Smooth muscle cell (in vitro differentiated cells): ENCODE measurements around the gene TMEM91. TPM values are rescaled to one million over a fixed set of nuclear protein-coding genes. Genes with fewer than 3 reads are reported as not detected.
"Not testable (repeated sequence)": the region's sequence is repeated elsewhere in the genome, so short reads cannot be mapped to it uniquely, and the experiment has no call there.

ENCODE experiments used
- DNase-seq: peaks from one replicate; lab custom pipeline; 2025; ENCODE audit not compliant: unreplicated experiment; lab: John Stamatoyannopoulos, UW
- H2AFZ ChIP-seq: fragments of 200-600 bp; sonication (generic); 2 replicates; pipeline ENCODE4 v1.6.0; 2016; ENCODE audit warnings: antibody characterized with exemption, low read depth, mild to moderate bottlenecking
- H3F3A ChIP-seq: fragments of 200-600 bp; sonication (generic); 2 replicates; pipeline ENCODE4 v1.6.0; 2017; ENCODE audit warnings: antibody characterized with exemption, low read depth
- H3K27ac ChIP-seq: fragments of 200-600 bp; sonication (generic); 2 replicates; pipeline ENCODE4 v1.5.1; 2016; ENCODE audit warnings: low read depth, mild to moderate bottlenecking
- H3K27me3 ChIP-seq: fragments of 200-600 bp; sonication (generic); 2 replicates; pipeline ENCODE4 v1.6.1; 2016; ENCODE audit warnings: low read depth, mild to moderate bottlenecking
- H3K36me3 ChIP-seq: fragments of 200-600 bp; sonication (generic); 2 replicates; pipeline ENCODE4 v1.5.1; 2016; ENCODE audit warnings: low read depth
- H3K4me1 ChIP-seq: fragments of 200-600 bp; sonication (generic); 2 replicates; pipeline ENCODE4 v1.5.1; 2016; ENCODE audit warnings: low read depth
- H3K4me2 ChIP-seq: fragments of 200-600 bp; sonication (generic); 2 replicates; pipeline ENCODE4 v1.6.0; 2016; ENCODE audit warnings: mild to moderate bottlenecking
- H3K4me3 ChIP-seq: fragments of 200-600 bp; sonication (generic); 2 replicates; pipeline ENCODE4 v1.5.1; 2016; ENCODE audit warnings: mild to moderate bottlenecking
- H3K79me2 ChIP-seq: fragments of 200-600 bp; sonication (generic); 2 replicates; pipeline ENCODE4 v1.6.0; 2016; ENCODE audit warnings: low read depth, mild to moderate bottlenecking
- H3K9ac ChIP-seq: fragments of 200-600 bp; sonication (generic); 2 replicates; pipeline ENCODE4 v1.6.0; 2016; ENCODE audit warnings: low read depth
- H3K9me3 ChIP-seq: fragments of 200-600 bp; sonication (generic); replicated peaks from 2 replicates; pipeline ENCODE4 v1.5.1; 2016; ENCODE audit warnings: low read depth
- H4K20me1 ChIP-seq: fragments of 200-600 bp; sonication (generic); 2 replicates; pipeline ENCODE4 v1.6.0; 2016; ENCODE audit warnings: low read depth
- CTCF ChIP-seq: fragments of 200-600 bp; sonication (generic); IDR thresholded peaks from 2 replicates; pipeline ENCODE4 v1.5.1; 2017; ENCODE audit warnings: borderline replicate concordance, mild to moderate bottlenecking, antibody characterized with exemption; ENCODE audit not compliant: insufficient read depth, poor library complexity, severe bottlenecking
- WGBS: methylation state at CpG from one replicate; pipeline ENCODE4 v1.1.7; 2016; ENCODE audit warnings: low lambda C conversion rate; 5-methylcytosine and 5-hydroxymethylcytosine counted together
- polyA plus RNA-seq: library from polyadenylated mRNA; unstranded; fragments of >200 nt; fragmentation: Nextera tagmentation; extraction: Ambion mirVana; gene quantifications from 2 replicates; pipeline ENCODE4 v1.2.1, GENCODE V29; 2016
- total RNA-seq: library from RNA; depleted of rRNA; stranded (reverse); fragments of >200 nt; gene quantifications from 2 replicates; pipeline ENCODE4 v1.2.3, GENCODE V29; 2014

TMEM91 gene
- total and polyA plus RNA-seq, 2 experiments from 2014 or later = 11.0 to 24.3 TPM

- Histone ChIP-seq H3K4me1 (no peaks in the 10 kb centered on the region), H3K79me2 (no peaks in the 10 kb centered on the region), H3K27me3 (no peaks in the 10 kb centered on the region), H3K27ac (peak overlapping the region; percentile 62), H3K9me3 (no peaks in the 10 kb centered on the region), H3K9ac (no peak overlapping the region), H2AFZ (no peak overlapping the region), H3F3A (no peaks in the 10 kb centered on the region), H3K4me3 (no peak overlapping the region), H3K4me2 (no peak overlapping the region), H3K36me3 (no peaks in the 10 kb centered on the region), H4K20me1 (peaks cover 16% of the 10 kb centered on the region)
- no peak for DNase-seq
- TF ChIP-seq CTCF = no peak
- 74% methylated on average over 4 of the region's 4 CpGs for WGBS
Observed at GRCh38 chr19:41408256-41408655, 31.9 kb downstream of the TMEM91 start.

- H3K27ac ChIP-seq, H3K36me3 ChIP-seq, H3K27me3 ChIP-seq, H3K9ac ChIP-seq, H3K4me3 ChIP-seq, DNase-seq, H3K9me3 ChIP-seq, H2AFZ ChIP-seq, H3K79me2 ChIP-seq, H3F3A ChIP-seq, H3K4me2 ChIP-seq, H3K4me1 ChIP-seq: not testable (repeated sequence)
- peaks cover 16% of the 10 kb centered on the region for H4K20me1 ChIP-seq
- WGBS = 97% methylated on average over 5 of the region's 5 CpGs
Observed at GRCh38 chr19:41408846-41409245, 32.5 kb downstream of the TMEM91 start.

- Histone ChIP-seq H3K4me2 (no peak overlapping the region), H3K79me2 (no peaks in the 10 kb centered on the region), H3K36me3 (no peaks in the 10 kb centered on the region), H2AFZ (no peak overlapping the region), H3K9ac (no peak overlapping the region), H3K4me3 (no peak overlapping the region), H3K27me3 (no peaks in the 10 kb centered on the region), H3K27ac (no peak overlapping the region), H4K20me1 (peaks cover 16% of the 10 kb centered on the region), H3K4me1 (no peaks in the 10 kb centered on the region), H3F3A (no peaks in the 10 kb centered on the region), H3K9me3 (no peaks in the 10 kb centered on the region)
- 43% methylated on average over 4 of the region's 4 CpGs for WGBS
- TF ChIP-seq CTCF = no peak
- no peak for DNase-seq
Observed at GRCh38 chr19:41409288-41409687, 33.0 kb downstream of the TMEM91 start.

- no peaks in the 10 kb centered on the region for H3F3A ChIP-seq
- H3K4me1 ChIP-seq = no peaks in the 10 kb centered on the region
- no peak overlapping the region for H3K9ac ChIP-seq
- no peaks in the 10 kb centered on the region for H3K9me3 ChIP-seq
- H4K20me1 ChIP-seq = peaks cover 16% of the 10 kb centered on the region
- no peak for DNase-seq
- no peak overlapping the region for H3K27ac ChIP-seq
- TF ChIP-seq CTCF = no peak
- no peak overlapping the region for H3K4me3 ChIP-seq
- no peak overlapping the region for H2AFZ ChIP-seq
- H3K36me3 ChIP-seq = no peaks in the 10 kb centered on the region
- WGBS = 96% methylated on average over 21 of the region's 23 CpGs
- no peaks in the 10 kb centered on the region for H3K27me3 ChIP-seq
- H3K79me2 ChIP-seq = no peaks in the 10 kb centered on the region
- H3K4me2 ChIP-seq = no peak overlapping the region
Observed at GRCh38 chr19:41410336-41411054, 34.2 kb downstream of the TMEM91 start.
